Body of pancreas (tissue), 4 donors: ENCODE results near the gene ATE1.

Source experiments
- POLR2A ChIP-seq, 3 donors: fragments of 450-650 bp; IDR thresholded peaks; one replicate each; pipeline ENCODE4 v1.6.1; 2016; ENCODE audit warnings: antibody characterized with exemption in 3 of 3, mild to moderate bottlenecking in 2 of 3
- TF ChIP-seq, protein P1 (sequence below), 7 experiments: fragments of 450-650 bp in 4 of 7; fragments of 200-600 bp in 3 of 7; sonication (generic) in 3 of 7; IDR thresholded peaks; one replicate each; pipeline ENCODE4 v1.5.1; 2016 to 2019; ENCODE audit warnings: antibody characterized with exemption in 7 of 7

DNA sequence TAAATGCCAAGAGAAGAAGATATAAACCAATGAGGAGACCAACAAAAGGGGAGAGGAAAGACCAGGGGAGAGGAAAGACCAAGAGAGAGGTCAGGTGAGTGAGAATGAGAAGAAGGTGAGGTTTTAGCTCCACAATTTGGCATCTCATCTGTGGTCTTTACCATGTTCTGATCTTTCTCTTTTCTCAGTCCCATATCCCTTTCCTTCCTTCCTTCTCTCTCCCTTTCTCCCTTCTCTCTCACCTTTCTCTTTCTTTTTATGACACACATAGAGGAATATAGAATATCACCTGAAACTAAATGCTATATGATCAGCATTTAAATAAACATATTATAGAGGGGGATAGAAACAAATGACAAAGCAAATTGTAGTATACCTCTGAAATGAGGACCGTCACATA is 57.4 kb downstream of the ATE1 start:
- TF ChIP-seq POLR2A (IDR thresholded peaks at IDR 0.05): no peak
- TF ChIP-seq, protein P1, sequence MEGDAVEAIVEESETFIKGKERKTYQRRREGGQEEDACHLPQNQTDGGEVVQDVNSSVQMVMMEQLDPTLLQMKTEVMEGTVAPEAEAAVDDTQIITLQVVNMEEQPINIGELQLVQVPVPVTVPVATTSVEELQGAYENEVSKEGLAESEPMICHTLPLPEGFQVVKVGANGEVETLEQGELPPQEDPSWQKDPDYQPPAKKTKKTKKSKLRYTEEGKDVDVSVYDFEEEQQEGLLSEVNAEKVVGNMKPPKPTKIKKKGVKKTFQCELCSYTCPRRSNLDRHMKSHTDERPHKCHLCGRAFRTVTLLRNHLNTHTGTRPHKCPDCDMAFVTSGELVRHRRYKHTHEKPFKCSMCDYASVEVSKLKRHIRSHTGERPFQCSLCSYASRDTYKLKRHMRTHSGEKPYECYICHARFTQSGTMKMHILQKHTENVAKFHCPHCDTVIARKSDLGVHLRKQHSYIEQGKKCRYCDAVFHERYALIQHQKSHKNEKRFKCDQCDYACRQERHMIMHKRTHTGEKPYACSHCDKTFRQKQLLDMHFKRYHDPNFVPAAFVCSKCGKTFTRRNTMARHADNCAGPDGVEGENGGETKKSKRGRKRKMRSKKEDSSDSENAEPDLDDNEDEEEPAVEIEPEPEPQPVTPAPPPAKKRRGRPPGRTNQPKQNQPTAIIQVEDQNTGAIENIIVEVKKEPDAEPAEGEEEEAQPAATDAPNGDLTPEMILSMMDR (IDR thresholded peaks at IDR 0.05): no peak
